Stomach (tissue), 9 donors: Measurements from ENCODE around the gene KCNK16. TPM values are rescaled to one million over a fixed set of nuclear protein-coding genes. Genes with fewer than 3 reads are reported as not detected.

ENCODE experiments used
- DNase-seq, 2 donors: peaks; one replicate each; pipeline versions ENCODE4 v3.0.0 to v3.0.0-alpha.2; 2013 to 2019
- H3K27ac ChIP-seq, 5 donors: fragments of 200-600 bp in 4 of 5; sonication (generic) in 4 of 5; one replicate each; pipeline ENCODE4 v1.5.1; 2013 to 2019; ENCODE audit warnings: mild to moderate bottlenecking in 1 of 5, moderate library complexity in 1 of 5
- H3K27me3 ChIP-seq, 3 donors: fragments of 200-600 bp; sonication (generic); one replicate each; pipeline ENCODE4 v1.5.1; 2017 to 2019; ENCODE audit warnings: mixed run types in 1 of 3
- H3K36me3 ChIP-seq, 4 donors: fragments of 200-600 bp; sonication (generic); 1 replicate in 3 of 4; 2 replicates in 1 of 4; pipeline ENCODE4 v1.5.1; 2016 to 2019
- H3K4me1 ChIP-seq, 4 donors: fragments of 200-600 bp; sonication (generic); one replicate each; pipeline ENCODE4 v1.5.1; 2016 to 2019
- H3K4me3 ChIP-seq, 4 donors: fragments of 200-600 bp; sonication (generic) in 3 of 4; one replicate each; pipeline ENCODE4 v1.5.1; 2016 to 2019; ENCODE audit warnings: mild to moderate bottlenecking in 1 of 4
- H3K9me3 ChIP-seq, 4 donors: fragments of 200-600 bp; sonication (generic); one replicate each; pipeline ENCODE4 v1.5.1; 2016 to 2019
- EP300 ChIP-seq: sonication (generic); formaldehyde crosslinking; IDR thresholded peaks from one replicate; pipeline ENCODE4 v1.6.1; 2017; ENCODE audit warnings: antibody characterized with exemption
- POLR2A ChIP-seq, 4 donors: fragments of 450-650 bp; IDR thresholded peaks; one replicate each; pipeline ENCODE4 v1.6.1; 2016; ENCODE audit warnings: antibody characterized with exemption in 4 of 4, control low read depth in 2 of 4, mild to moderate bottlenecking in 1 of 4, moderate library complexity in 1 of 4
- POLR2AphosphoS5 ChIP-seq, 3 donors: sonication (generic); formaldehyde crosslinking; IDR thresholded peaks; one replicate each; pipeline ENCODE4 v1.6.1; 2016; ENCODE audit warnings: antibody characterized with exemption in 3 of 3
- WGBS, 5 donors: extraction: QIAGEN DNeasy Blood & Tissue Kit in 3 of 5; methylation state at CpG; one replicate each; pipeline versions ENCODE4 v1.1.5 to v1.1.7; 2013 to 2018; 5-methylcytosine and 5-hydroxymethylcytosine counted together
- intact Hi-C: fragments of 100-400 bp; cut with DNase I; formaldehyde crosslinking; loops from one replicate; pipeline ENCODE4 v1.15.1; 2023; ENCODE audit warnings: low total_unique reads
- polyA plus RNA-seq, 3 donors: library from polyadenylated mRNA; stranded (reverse); fragments of 200-250 nt; gene quantifications; one replicate each; pipeline ENCODE4 v1.2.3, GENCODE V29; 2013
- total RNA-seq, 5 donors: library from RNA; depleted of rRNA; stranded (reverse); fragments of >200 nt; gene quantifications; one replicate each; pipeline versions ENCODE4 v1.1.0 to v1.2.3, GENCODE V29; 2014 to 2016
- TF ChIP-seq, protein P1 (sequence below), 7 experiments: fragments of 450-650 bp in 4 of 7; fragments of 200-600 bp in 3 of 7; sonication (generic) in 3 of 7; IDR thresholded peaks; one replicate each; pipeline ENCODE4 v1.5.1; 2016 to 2019; ENCODE audit warnings: antibody characterized with exemption in 7 of 7, control low read depth in 2 of 7, mild to moderate bottlenecking in 1 of 7
- donor health status: healthy with polysubstance abuse.
- donor health status: Bipolar disorder and iron deficiency.
- donor health status: healthy.

KCNK16 gene
- total and polyA plus RNA-seq, 8 donors = 0.37 to 0.73 TPM; not detected in 6

DNA sequence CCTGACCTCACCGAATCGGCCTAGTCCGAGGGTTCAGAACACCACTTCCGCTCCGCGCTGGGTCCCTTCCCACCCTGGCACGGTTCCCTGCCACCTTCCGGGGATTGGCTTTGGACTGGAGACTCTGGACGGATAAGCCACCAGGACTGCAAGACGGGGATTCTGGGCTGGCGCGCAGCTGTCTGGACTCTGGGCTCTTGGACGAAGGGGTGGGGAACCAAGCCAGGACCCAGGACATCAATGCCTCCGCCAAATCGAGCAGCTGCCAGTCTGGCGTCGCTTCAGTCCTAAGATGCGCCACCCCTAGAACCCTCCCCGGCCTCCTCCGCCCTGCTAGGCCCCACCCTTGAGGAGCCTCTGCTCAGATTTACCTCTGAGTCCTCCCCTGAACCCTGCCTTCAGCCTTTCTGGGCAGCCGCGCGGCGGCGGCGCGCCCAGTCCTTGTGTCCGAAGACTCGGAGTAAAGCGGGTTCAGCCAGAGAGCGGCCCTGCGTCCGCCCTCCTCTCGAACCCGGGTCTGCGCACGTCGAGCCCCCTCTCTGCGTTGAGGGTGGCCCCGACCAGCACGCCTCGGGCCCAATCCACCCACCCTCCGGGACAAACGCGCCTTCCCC, 9.5 kb downstream of the KCNK16 start:
- intact Hi-C loops = loop anchor here (10.0 kb wide), 1 partner anchor 338 kb away; no protein-coding TSS in a partner anchor
- peaks cover 13 to 26% (median 20%) of the 10 kb centered on the region in 4 donors for H3K4me1 ChIP-seq
- peak overlapping the region; percentile 30 to 49 (median 40) for H3K4me3 ChIP-seq
- TF ChIP-seq, protein P1, sequence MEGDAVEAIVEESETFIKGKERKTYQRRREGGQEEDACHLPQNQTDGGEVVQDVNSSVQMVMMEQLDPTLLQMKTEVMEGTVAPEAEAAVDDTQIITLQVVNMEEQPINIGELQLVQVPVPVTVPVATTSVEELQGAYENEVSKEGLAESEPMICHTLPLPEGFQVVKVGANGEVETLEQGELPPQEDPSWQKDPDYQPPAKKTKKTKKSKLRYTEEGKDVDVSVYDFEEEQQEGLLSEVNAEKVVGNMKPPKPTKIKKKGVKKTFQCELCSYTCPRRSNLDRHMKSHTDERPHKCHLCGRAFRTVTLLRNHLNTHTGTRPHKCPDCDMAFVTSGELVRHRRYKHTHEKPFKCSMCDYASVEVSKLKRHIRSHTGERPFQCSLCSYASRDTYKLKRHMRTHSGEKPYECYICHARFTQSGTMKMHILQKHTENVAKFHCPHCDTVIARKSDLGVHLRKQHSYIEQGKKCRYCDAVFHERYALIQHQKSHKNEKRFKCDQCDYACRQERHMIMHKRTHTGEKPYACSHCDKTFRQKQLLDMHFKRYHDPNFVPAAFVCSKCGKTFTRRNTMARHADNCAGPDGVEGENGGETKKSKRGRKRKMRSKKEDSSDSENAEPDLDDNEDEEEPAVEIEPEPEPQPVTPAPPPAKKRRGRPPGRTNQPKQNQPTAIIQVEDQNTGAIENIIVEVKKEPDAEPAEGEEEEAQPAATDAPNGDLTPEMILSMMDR (IDR thresholded peaks at IDR 0.05) = no peak
- TF ChIP-seq POLR2A (IDR thresholded peaks at IDR 0.05) (no peak), EP300 (no peak), POLR2AphosphoS5 (IDR thresholded peaks at IDR 0.05) (no peak)
- 3 to 17% (median 11%) methylated on average over 27 to 45 of the region's 45 CpGs for WGBS, 5 donors
- no peaks in the 10 kb centered on the region for H3K36me3 ChIP-seq
- no peaks in the 10 kb centered on the region for H3K9me3 ChIP-seq
- no peak for DNase-seq
- H3K27me3 ChIP-seq = peaks cover 5 to 79% (median 32%) of the 10 kb centered on the region in 3 donors
- no peak overlapping the region for H3K27ac ChIP-seq

DNA sequence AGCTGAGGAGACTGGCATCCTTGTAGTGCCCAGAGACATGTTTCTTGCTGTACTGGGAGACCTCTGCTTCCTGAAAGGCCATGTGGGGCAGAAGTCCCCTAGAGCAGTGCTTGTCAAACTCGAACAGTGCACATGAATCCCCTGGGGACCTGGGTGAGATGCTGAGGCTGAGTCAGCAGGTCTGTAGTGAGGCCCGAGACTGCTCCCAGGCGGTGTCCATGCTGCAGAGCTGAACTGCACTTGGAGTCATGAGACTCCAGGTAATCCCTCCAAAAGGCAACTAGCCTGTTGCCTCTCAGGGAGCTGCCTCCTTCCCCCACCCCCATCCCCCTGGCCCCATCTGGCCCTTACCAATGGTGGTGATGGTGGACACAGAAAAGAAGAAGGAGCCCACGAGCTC, 12.0 kb downstream of the KCNK16 start:
- TF ChIP-seq POLR2A (IDR thresholded peaks at IDR 0.05) = no peak
- TF ChIP-seq, protein P1 (IDR thresholded peaks at IDR 0.05) = no peak
- TF ChIP-seq POLR2AphosphoS5 (IDR thresholded peaks at IDR 0.05) = no peak
- no peak for TF ChIP-seq EP300
- peaks cover 5 to 65% (median 32%) of the 10 kb centered on the region in 3 donors for H3K27me3 ChIP-seq
- H3K36me3 ChIP-seq = no peaks in the 10 kb centered on the region
- 76 to 86% (median 80%) methylated on average over 4 of the region's 4 CpGs for WGBS, 5 donors
- intact Hi-C loops = loop anchor here (10.0 kb wide), 1 partner anchor 336 kb away; no protein-coding TSS in a partner anchor
- H3K9me3 ChIP-seq = no peaks in the 10 kb centered on the region
- no peak overlapping the region for H3K4me3 ChIP-seq
- H3K27ac ChIP-seq = no peak overlapping the region
- DNase-seq = no peak
- H3K4me1 ChIP-seq = peaks cover 13 to 26% (median 20%) of the 10 kb centered on the region in 4 donors

DNA sequence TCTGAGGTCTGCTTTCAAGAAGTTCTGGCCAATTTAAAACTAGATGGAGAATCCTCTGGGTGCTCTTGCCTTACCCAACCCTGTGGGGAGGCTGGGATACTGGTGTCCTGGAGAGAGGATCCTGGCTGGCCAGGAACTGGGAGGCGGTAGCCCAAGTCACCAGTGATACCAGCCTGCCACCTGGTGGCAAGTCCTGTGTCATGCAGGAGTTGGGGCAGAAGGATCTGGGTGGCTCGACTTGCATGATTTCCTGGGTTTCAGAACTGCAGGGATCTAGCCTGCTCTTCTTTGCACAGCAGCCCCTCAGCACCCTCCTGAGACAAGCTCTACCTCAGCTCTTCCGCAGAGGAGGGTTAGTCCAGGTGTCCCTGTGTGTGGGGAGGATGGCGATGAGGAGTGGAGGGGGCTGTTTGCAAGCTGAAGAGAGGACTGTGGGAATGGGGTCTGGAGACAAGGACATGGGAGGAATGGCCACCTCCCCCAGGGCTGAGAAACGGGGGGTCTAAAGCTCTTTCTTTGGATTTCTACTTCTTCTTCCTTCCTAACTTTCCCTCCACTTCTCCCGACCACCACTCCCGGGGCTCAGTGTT, 12.5 kb downstream of the KCNK16 start:
- 45 to 52% (median 47%) methylated on average over 7 of the region's 7 CpGs for WGBS, 5 donors
- intact Hi-C loops = loop anchor here (10.0 kb wide), 2 partner anchors 335 to 435 kb away; no protein-coding TSS in a partner anchor
- Histone ChIP-seq H3K4me3 (no peak overlapping the region), H3K9me3 (no peaks in the 10 kb centered on the region), H3K4me1 (peaks cover 13 to 26% (median 20%) of the 10 kb centered on the region in 4 donors), H3K27ac (no peak overlapping the region), H3K36me3 (no peaks in the 10 kb centered on the region), H3K27me3 (peaks cover 5 to 59% (median 30%) of the 10 kb centered on the region in 3 donors)
- peak; percentile 78 to 88 for DNase-seq
- TF ChIP-seq, protein P1 (IDR thresholded peaks at IDR 0.05) = peak in 6 of 7 experiments; percentile 50 to 88 (median 86)
- TF ChIP-seq EP300 (no peak), POLR2A (IDR thresholded peaks at IDR 0.05) (no peak), POLR2AphosphoS5 (IDR thresholded peaks at IDR 0.05) (no peak)

DNA sequence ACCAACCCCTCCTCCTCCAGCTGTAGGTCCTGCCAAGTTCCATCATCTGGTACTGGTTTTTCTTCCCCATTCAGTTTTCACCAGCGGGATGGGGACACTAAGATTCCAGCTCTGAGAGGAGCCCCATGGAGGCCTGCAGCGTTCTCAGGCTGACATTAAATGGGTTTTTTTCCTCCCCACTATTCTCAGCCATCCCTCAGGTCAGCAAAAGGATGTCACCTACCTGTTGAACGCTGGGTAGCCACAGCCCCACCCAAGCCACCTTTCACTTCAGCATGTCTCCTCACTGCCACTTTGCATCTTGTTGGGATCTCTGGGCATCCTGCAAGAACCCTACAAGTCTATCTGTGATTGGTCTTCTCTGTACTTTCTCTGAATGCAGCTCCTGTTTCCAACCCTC, 15.0 kb downstream of the KCNK16 start:
- Histone ChIP-seq H3K36me3 (no peaks in the 10 kb centered on the region), H3K27me3 (peaks cover 0 to 34% (median 4%) of the 10 kb centered on the region in 3 donors), H3K9me3 (no peaks in the 10 kb centered on the region), H3K4me3 (no peak overlapping the region), H3K4me1 (peaks cover 0 to 8% (median 3%) of the 10 kb centered on the region in 4 donors), H3K27ac (no peak overlapping the region)
- no peak for DNase-seq
- 70 to 83% (median 78%) methylated on average over 3 of the region's 3 CpGs for WGBS, 5 donors
- TF ChIP-seq, protein P1 (IDR thresholded peaks at IDR 0.05) = no peak
- no peak for TF ChIP-seq EP300
- TF ChIP-seq POLR2AphosphoS5 (IDR thresholded peaks at IDR 0.05) = no peak
- TF ChIP-seq POLR2A (IDR thresholded peaks at IDR 0.05) = no peak
- intact Hi-C loops = loop anchor here (10.0 kb wide), 1 partner anchor 433 kb away; no protein-coding TSS in a partner anchor
